K562 (cell line): ENCODE results near the gene TMEM141. TPM values are rescaled to one million over a fixed set of nuclear protein-coding genes. Genes with fewer than 3 reads are reported as not detected.

Experiments
- ADNP ChIP-seq: fragments of 200-800 bp; sonication (Bioruptor generic); IDR thresholded peaks from 2 replicates; pipeline ENCODE4 v1.6.1; 2016; ENCODE audit warnings: missing genetic modification characterization, missing compliant biosample characterization
- ARID4B ChIP-seq: sonication (generic); formaldehyde crosslinking; IDR thresholded peaks from 2 replicates; pipeline ENCODE4 v1.8.0; 2022; ENCODE audit warnings: mild to moderate bottlenecking, missing genetic modification reagents
- BRD4 ChIP-seq: fragments of 200-600 bp; sonication (generic); IDR thresholded peaks from 2 replicates; pipeline ENCODE4 v1.6.1; 2017; ENCODE audit warnings: inconsistent platforms
- CBX8 ChIP-seq: fragments of 200-600 bp; sonication (generic); IDR thresholded peaks from 2 replicates; pipeline ENCODE4 v1.6.1; 2012; ENCODE audit warnings: borderline replicate concordance, mixed run types, low read depth, mild to moderate bottlenecking, moderate library complexity, mixed read lengths, low read length, control low read depth, inconsistent platforms; ENCODE audit not compliant: poor library complexity, severe bottlenecking; ENCODE audit errors: extremely low read depth
- CHD1 ChIP-seq: fragments of 200-600 bp; sonication (generic); IDR thresholded peaks from one replicate; pipeline ENCODE4 v1.6.1; 2012; ENCODE audit warnings: mild to moderate bottlenecking, moderate library complexity, low read length, inconsistent platforms
- JUND ChIP-seq, 2 experiments: IDR thresholded peaks; 2 replicates in 1 of 2; 3 replicates in 1 of 2; pipeline ENCODE4 v1.6.1; 2011; ENCODE audit warnings: borderline replicate concordance in 2 of 2, low read depth in 2 of 2, low read length in 2 of 2, improper control_type of control experiment in 1 of 2, missing biosample characterization in 1 of 2, missing genetic modification characterization in 1 of 2, missing genetic modification reagents in 1 of 2
- MGA ChIP-seq: fragments of 450-650 bp; IDR thresholded peaks from 2 replicates; pipeline ENCODE4 v1.6.1; 2016; ENCODE audit warnings: mild to moderate bottlenecking, moderate library complexity
- NRF1 ChIP-seq, 2 experiments: fragments of 450-650 bp; IDR thresholded peaks in 1 of 2; conservative IDR thresholded peaks in 1 of 2; 2 replicates each; pipeline ENCODE4 v1.6.1; 2014; ENCODE audit warnings: mild to moderate bottlenecking in 2 of 2
- PHF20 ChIP-seq: fragments of 450-650 bp; IDR thresholded peaks from 2 replicates; pipeline ENCODE4 v1.6.1; 2018; ENCODE audit not compliant: partially characterized antibody
- SLC30A9 ChIP-seq: fragments of 250-450 bp; sonication (Bioruptor Pico); IDR thresholded peaks from 2 replicates; pipeline ENCODE4 v1.8.0; 2022; ENCODE audit warnings: mild to moderate bottlenecking, moderate library complexity
- ZNF263 ChIP-seq: sonication (generic); formaldehyde crosslinking; IDR thresholded peaks from 2 replicates; pipeline ENCODE4 v1.8.0; 2022; ENCODE audit warnings: mild to moderate bottlenecking, missing genetic modification reagents, borderline replicate concordance
- ZNF354B ChIP-seq: fragments of 250-450 bp; sonication (Bioruptor Pico); IDR thresholded peaks from 2 replicates; pipeline ENCODE4 v1.4.0; 2020
- ZNF41 ChIP-seq: fragments of 250-450 bp; sonication (Bioruptor Pico); conservative IDR thresholded peaks from 2 replicates; pipeline ENCODE4 v1.4.0; 2020; ENCODE audit warnings: mild to moderate bottlenecking
- polyA plus RNA-seq, 8 experiments: library from polyadenylated mRNA; depleted of rRNA in 4 of 8; stranded (reverse) in 5 of 8; unstranded in 3 of 8; fragments of >200 nt; fragmentation: Nextera tagmentation in 2 of 8; fragmentation: Illumina TruSeq in 1 of 8; extraction: Ambion mirVana in 2 of 8; extraction: Trizol in 1 of 8; gene quantifications; 2 replicates each; pipeline versions ENCODE4 v1.2.1 to v1.2.3, GENCODE V29; 2011 to 2014; ENCODE audit warnings: inconsistent platforms in 1 of 8, missing spikeins in 1 of 8
- total RNA-seq, 7 experiments: library from RNA; depleted of rRNA in 6 of 7; stranded (reverse); fragments of >200 nt in 6 of 7; fragmentation: Illumina TruSeq in 2 of 7; extraction: Trizol in 2 of 7; gene quantifications; 2 replicates each; pipeline versions ENCODE4 v1.2.1 to v1.2.3, GENCODE V29; 2011 to 2021; ENCODE audit warnings: low replicate concordance in 1 of 7

The TMEM141 gene
- total and polyA plus RNA-seq, 9 of the 15 experiments (the other 6 are each of a cell fraction or from before 2014, with no cell fraction given), result 21.5 to 123 (median 74.8) TPM

- no peak for TF ChIP-seq ARID4B (CRISPR knock-in tag)
- no peak for TF ChIP-seq ZNF354B (CRISPR knock-in tag)
- no peak for TF ChIP-seq CBX8
- no peak for TF ChIP-seq ZNF41
- no peak for TF ChIP-seq ZNF263
- no peak for TF ChIP-seq BRD4
- TF ChIP-seq MGA, result no peak
- peak; percentile 14 to 27; a peak in 1 of 4 replicates for TF ChIP-seq NRF1 (conservative IDR thresholded peaks at IDR 0.05 in 1 of 2, IDR thresholded peaks at IDR 0.05 in 1 of 2)
- no peak for TF ChIP-seq ADNP (tag)
- no peak for TF ChIP-seq CHD1
- peak; percentile 94 for TF ChIP-seq JUND (IDR thresholded peaks at IDR 0.05; ENCODE audit: borderline replicate concordance, low read depth, low read length)
- peak; percentile 95; the same call in 2 of the 3 replicates for TF ChIP-seq JUND (tag; IDR thresholded peaks at IDR 0.05; ENCODE audit: borderline replicate concordance, low read depth, low read length)
- no peak for TF ChIP-seq SLC30A9 (CRISPR knock-in tag)
- no peak for TF ChIP-seq PHF20
Measured at GRCh38 chr9:136784997-136785361, 6.2 kb upstream of the TMEM141 start (continued).
